DND-41 (cell line): ENCODE results near the gene TMEM26.

ENCODE experiments used
- EZH2 ChIP-seq: IDR thresholded peaks from 3 replicates; pipeline ENCODE4 v1.6.1; 2012; ENCODE audit warnings: borderline replicate concordance, low read depth, mild to moderate bottlenecking, moderate library complexity, low read length, inconsistent platforms; ENCODE audit not compliant: severe bottlenecking
- TF ChIP-seq, protein P1 (sequence below): IDR thresholded peaks from 2 replicates; pipeline ENCODE4 v1.5.1; 2012; ENCODE audit warnings: borderline replicate concordance, low read length, moderate library complexity, mild to moderate bottlenecking; ENCODE audit not compliant: poor library complexity, severe bottlenecking; ENCODE audit errors: extremely low read depth

GRCh38 chr10:61486251-61486650, 33.1 kb upstream of the TMEM26 start:
- TF ChIP-seq, protein P1, sequence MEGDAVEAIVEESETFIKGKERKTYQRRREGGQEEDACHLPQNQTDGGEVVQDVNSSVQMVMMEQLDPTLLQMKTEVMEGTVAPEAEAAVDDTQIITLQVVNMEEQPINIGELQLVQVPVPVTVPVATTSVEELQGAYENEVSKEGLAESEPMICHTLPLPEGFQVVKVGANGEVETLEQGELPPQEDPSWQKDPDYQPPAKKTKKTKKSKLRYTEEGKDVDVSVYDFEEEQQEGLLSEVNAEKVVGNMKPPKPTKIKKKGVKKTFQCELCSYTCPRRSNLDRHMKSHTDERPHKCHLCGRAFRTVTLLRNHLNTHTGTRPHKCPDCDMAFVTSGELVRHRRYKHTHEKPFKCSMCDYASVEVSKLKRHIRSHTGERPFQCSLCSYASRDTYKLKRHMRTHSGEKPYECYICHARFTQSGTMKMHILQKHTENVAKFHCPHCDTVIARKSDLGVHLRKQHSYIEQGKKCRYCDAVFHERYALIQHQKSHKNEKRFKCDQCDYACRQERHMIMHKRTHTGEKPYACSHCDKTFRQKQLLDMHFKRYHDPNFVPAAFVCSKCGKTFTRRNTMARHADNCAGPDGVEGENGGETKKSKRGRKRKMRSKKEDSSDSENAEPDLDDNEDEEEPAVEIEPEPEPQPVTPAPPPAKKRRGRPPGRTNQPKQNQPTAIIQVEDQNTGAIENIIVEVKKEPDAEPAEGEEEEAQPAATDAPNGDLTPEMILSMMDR: no peak
- no peak for TF ChIP-seq EZH2
